Measurements from ENCODE around the gene ZNF23.

ZNF23 gene

GRCh38 chr16:71467810-71468209, 5.8 kb upstream of the ZNF23 start:
- DNase-seq (ENCODE audit: low spot score) = no peak

DNA sequence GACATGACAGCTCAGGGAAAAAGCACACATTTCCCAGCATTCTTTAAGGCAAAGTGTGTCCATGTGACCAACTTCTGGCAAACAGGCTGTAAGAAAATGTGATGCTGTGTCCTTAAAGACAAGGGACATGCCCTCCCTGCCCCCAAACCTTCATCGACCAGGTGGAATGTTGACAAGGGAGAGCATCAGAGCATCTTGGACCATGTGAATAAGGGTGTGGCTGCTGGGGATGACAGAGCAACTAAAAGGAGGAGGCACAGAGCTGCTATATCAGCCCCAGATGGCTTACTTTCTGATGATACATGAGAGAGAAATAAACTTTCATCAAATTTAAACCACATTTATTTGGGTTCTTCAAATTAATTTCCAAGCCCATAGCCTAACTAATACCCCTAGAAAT, 2.2 kb upstream of the ZNF23 start:
- no peak for DNase-seq (ENCODE audit: low spot score)

- no peak for DNase-seq (ENCODE audit: low spot score)
Observed at GRCh38 chr16:71460941-71461340, 1.1 kb downstream of the ZNF23 start.

DNA sequence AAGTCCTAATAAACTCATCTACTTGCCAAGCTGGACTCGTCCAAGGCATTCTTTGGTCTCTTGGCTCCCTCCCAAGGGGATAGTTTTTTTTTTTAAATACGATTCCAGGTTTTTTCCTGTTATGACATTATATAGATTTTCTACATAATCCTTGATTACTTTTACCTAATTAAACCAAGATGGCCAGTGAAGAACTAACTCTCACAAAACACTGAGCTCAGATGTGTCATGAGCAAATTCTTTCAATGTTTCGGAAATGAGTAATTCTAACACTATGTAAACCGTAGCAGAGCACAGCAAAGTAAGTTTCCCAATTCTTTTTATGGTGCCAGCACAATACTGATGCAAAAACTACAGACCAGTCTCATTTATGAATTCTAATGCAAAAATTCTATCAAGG, 1.8 kb downstream of the ZNF23 start:
- DNase-seq (ENCODE audit: low spot score) = no peak

DNA sequence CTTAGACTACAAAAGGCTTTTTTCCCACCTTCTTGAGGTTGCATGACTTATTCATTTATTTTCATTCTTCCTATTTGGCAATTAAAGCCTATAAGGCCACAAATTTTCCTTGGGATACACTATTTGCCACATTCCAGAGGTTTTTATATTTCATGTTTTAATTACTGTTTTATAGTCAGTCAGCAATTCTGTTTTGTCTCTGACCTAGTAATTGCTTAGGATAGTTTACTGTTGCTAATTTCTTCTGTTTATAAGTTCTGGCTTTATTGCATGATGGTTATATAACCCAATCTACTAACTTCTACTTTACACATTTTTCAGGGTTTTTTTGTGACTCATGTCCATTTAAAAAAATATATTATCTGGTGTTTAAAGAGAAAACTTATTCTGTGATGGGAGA, 2.5 kb downstream of the ZNF23 start:
- no peak for DNase-seq (ENCODE audit: low spot score)

GRCh38 chr16:71456801-71457200, 5.2 kb downstream of the ZNF23 start:
- no peak for DNase-seq (ENCODE audit: low spot score)

DNA sequence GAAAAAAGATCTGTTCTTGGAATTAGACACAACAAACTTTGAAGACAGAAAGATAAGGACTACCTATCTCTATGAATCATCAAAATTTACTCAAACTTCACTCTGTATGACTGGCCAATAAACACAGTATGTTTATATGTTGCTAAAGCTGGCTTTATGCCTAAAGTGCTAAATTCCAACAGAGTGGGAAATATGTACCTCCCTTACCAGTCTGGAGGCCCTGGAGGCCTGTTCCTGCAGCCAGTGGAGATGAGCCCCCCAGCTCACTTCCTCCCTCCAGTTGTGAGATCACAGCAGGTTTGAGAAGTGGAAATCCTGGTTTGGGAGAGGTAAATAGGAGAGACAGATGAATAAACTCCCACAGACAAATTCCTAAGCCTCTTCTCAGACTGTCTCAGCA, 9.0 kb downstream of the ZNF23 start:
- no peak for DNase-seq (ENCODE audit: low spot score)

DNA sequence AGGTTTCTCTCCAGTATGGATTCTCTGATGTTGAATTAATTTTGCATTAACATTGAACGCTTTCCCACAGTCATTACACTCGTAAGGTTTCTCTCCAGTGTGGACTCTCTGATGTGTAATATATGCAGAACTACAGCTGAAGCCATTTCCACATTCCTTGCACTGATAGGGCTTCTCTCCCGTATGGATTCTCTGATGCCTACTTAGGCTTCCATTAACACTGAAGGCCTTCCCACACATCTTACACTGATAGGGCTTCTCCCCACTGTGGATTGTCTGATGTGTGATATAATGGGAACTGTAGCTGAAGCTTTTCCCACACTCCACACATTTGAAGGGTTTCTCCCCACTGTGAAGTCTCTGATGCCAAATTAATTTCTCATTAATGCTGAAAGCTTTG, 13.0 kb downstream of the ZNF23 start:
- DNase-seq (ENCODE audit: low spot score) = no peak

GRCh38 chr16:71448274-71448866, 13.7 kb downstream of the ZNF23 start:
- no peak for DNase-seq (ENCODE audit: low spot score)

- no peak for DNase-seq (ENCODE audit: low spot score)
Observed at GRCh38 chr16:71443714-71444113, 18.3 kb downstream of the ZNF23 start.

GRCh38 chr16:71442051-71442440, 20.0 kb downstream of the ZNF23 start, which contains the start of gene TLE7:
TSS of gene TLE7 (minus strand) at chr16:71442054. CDS start at chr16:71433324, 8,730 bp downstream.
- no peak for DNase-seq (ENCODE audit: low spot score)

DNA sequence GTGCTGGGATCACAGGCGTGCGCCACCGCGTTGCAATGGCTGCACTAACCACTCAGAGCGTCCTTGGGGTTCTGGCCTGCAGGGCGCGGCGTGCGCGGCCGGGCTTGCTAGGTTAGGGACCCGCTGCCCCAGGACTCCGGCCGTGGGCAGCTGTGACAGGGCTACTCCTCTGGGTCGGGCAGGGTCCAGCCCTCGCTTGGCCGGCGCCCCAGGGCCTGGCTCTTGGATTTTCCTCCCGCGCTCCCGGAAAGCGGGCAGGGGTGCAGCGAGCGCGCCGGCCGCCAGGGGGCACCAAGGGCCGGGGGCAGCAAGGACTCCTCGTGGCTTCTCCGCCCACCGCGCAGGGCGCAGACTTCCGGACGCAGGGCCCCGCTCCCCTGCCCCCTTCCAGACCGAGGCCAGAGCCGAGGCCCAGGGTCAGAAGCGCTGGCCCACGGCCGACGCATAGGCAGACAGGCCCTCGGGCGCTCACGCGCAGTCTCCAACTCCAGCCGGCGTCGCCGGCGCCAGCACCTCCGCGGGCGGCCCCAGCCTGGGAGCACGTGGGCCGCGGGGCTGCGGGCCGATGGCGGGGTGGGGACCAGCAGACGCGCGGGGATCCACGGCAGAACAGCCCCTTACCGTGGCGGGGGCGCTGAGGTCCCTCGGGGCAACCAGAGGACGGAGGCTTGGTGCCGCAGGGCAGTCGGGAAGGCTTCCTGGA, 20.5 kb downstream of the ZNF23 start:
- DNase-seq (ENCODE audit: low spot score) = no peak

DNA sequence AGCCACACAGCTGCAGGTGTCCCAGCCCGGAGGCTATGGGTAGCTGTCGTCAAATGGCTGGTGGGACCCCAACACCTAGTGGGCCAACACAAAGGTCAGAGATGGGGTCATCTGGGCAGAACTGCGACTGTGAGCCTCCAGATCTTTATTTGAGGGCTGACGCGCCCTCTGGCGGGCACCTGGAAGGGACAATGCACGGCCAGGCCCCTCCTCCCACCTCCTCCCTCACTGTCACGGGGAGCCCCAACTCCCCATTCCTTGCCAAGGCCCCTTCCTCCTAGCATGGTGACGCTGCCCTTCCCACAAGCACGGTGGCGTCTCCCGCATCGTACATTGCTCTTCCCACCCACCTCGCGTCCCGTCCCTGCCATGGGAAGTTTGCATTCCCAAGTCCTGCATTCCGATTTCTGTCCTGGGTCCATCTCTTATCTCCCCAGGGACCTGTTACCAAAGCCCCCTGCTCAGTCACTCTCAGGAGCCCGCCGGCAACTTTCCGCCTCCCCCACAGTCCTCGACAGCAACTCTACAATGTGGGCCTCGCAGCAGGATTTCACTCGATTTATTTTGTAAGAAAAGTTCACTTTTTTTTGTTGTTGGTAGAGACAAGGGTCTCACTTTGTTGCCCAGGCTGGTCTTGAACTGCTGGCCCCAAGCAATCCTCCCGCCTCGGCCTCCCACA, 21.2 kb downstream of the ZNF23 start:
- DNase-seq (ENCODE audit: low spot score) = no peak

- DNase-seq (ENCODE audit: low spot score) = no peak
Observed at GRCh38 chr16:71439523-71439922, 22.5 kb downstream of the ZNF23 start.

DNA sequence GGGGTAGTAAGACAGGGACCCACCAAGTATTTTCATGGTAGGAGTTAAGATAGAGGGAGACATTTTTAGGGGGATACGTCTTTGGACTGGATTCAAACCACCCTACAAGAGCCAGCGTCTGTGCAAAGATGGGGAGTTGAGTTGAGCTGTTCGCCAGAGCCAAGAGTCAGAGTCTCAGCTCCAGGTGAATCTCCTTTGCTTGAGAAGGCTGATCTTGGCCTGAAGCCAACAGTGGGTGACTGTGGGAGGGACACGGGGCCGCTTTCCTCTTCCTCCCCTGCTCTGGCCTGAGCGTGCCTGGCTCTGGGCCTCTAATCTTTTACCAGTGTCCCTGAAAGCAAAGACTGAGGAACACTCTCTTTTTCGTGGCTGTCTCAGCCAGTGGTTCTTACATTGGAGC, 25.6 kb downstream of the ZNF23 start:
- no peak for DNase-seq (ENCODE audit: low spot score)

DNA sequence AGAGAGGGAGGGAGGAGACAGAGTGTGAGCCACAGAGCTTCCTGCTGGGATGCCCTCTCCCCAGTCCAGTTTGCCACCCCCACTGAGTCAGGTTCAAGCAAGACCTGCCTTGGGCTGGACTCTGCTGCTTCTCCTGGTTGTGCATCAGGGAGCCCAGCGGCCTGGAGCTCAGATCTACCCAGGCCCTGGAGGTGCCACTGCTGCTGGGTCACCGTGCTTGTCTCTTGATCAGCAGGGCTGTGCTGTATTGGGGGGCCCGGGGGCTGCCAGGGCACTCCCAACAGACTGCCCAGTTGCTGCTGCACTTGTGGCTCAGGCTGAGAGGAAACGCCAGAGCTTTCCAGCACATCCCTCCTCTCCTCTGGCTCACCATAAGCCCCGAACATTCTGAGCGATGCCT, 29.1 kb downstream of the ZNF23 start:
- no peak for DNase-seq (ENCODE audit: low spot score)

- DNase-seq (ENCODE audit: low spot score) = no peak
Observed at GRCh38 chr16:71431991-71432390, 30.1 kb downstream of the ZNF23 start.

DNA sequence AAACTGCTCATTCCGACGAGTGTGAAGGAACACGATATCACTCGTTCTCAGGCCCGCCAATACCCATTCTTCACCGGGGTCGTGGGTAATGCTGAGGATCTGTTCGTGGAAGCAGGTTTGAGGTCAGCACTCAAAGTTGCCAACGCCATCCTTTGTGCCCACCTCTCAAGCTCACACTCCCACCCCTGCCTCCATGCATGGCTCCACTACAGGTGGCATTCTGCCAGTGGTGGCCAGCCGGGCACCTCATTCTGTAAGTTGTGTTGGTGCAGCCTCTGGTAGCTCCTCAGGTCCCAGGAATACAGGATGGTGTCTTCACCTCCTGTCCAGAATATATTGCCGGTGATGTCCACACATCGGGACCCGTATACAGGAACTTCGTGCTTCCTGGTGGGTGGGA, 30.9 kb downstream of the ZNF23 start:
- DNase-seq (ENCODE audit: low spot score) = no peak

GRCh38 chr16:71430744-71431143, 31.3 kb downstream of the ZNF23 start:
- no peak for DNase-seq (ENCODE audit: low spot score)

- no peak for DNase-seq (ENCODE audit: low spot score)
Observed at GRCh38 chr16:71429581-71429980, 32.5 kb downstream of the ZNF23 start.

GRCh38 chr16:71428883-71429282, 33.2 kb downstream of the ZNF23 start:
- DNase-seq (ENCODE audit: low spot score) = no peak

DNA sequence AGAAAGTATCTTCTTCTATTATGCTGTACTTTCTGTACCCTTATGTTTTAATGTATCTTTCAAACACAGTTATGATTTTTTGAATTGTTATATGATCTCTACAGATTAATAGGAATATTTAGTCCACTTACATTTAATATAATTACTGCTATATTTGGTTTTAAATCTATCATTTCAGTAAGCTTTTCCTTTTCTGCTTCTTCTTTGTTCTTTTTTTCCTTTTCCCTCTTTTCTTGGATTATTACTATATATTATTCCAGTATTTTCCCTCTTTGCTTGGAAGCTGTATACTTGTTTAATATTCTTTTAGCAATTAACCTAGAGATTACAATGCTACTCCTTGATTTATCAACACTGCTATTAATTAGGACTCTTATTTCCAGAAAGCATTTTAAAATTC, 33.7 kb downstream of the ZNF23 start:
- no peak for DNase-seq (ENCODE audit: low spot score)

GRCh38 chr16:71426880-71427615, 35.0 kb downstream of the ZNF23 start:
- no peak for DNase-seq (ENCODE audit: low spot score)
